ENCODE results near the gene GPR157. TPM values are rescaled to one million over a fixed set of nuclear protein-coding genes. Genes with fewer than 3 reads are reported as not detected.

Gene GPR157
- total and polyA plus RNA-seq, 2 of the 13 experiments (the other 11 are each of a cell fraction or from before 2014, with no cell fraction given), result 10.1 to 19.2 TPM

GRCh38 chr1:9100471-9101043 lies 28.3 kb downstream of the GPR157 start (continued):
- TF ChIP-seq ZBTB40 (IDR thresholded peaks at IDR 0.05), result peak; percentile 67
- TF ChIP-seq ZBTB40 (CRISPR knock-in tag; IDR thresholded peaks at IDR 0.05), result peak; percentile 99
- no peak for TF ChIP-seq PCBP2 (optimal IDR thresholded peaks at IDR 0.05; ENCODE audit: low read depth, low read length, poor library complexity, severe bottlenecking)
- no peak; the same call in 1 of the 2 replicates for TF ChIP-seq ZBTB34 (CRISPR knock-in tag; IDR thresholded peaks at IDR 0.05)
- no peak for TF ChIP-seq ZNF746 (CRISPR knock-in tag; IDR thresholded peaks at IDR 0.05)
- no peak for TF ChIP-seq PRDM15 (CRISPR knock-in tag; IDR thresholded peaks at IDR 0.05)
- no peak for TF ChIP-seq ZBED4 (CRISPR knock-in tag; IDR thresholded peaks at IDR 0.05; ENCODE audit: borderline replicate concordance)
- TF ChIP-seq ZNF143 (CRISPR knock-in tag; IDR thresholded peaks at IDR 0.05), result no peak
- TF ChIP-seq MEF2D (CRISPR knock-in tag; IDR thresholded peaks at IDR 0.05), result no peak; the same call in 1 of the 2 replicates
- no peak for TF ChIP-seq SIN3B (IDR thresholded peaks at IDR 0.05; ENCODE audit: low read length)
- no peak for TF ChIP-seq JDP2 (CRISPR knock-in tag; IDR thresholded peaks at IDR 0.05; ENCODE audit: borderline replicate concordance)

Measured in HepG2 (cell line).